GM21360 (cell line): ENCODE data around the gene TBC1D1.

Source experiments
- ATAC-seq: cut with Tn5 transposase; IDR thresholded peaks from one replicate; pipeline ENCODE4 v1.9.1; 2021; ENCODE audit warnings: mild to moderate bottlenecking, moderate library complexity; ENCODE audit not compliant: unreplicated experiment

The TBC1D1 gene

DNA sequence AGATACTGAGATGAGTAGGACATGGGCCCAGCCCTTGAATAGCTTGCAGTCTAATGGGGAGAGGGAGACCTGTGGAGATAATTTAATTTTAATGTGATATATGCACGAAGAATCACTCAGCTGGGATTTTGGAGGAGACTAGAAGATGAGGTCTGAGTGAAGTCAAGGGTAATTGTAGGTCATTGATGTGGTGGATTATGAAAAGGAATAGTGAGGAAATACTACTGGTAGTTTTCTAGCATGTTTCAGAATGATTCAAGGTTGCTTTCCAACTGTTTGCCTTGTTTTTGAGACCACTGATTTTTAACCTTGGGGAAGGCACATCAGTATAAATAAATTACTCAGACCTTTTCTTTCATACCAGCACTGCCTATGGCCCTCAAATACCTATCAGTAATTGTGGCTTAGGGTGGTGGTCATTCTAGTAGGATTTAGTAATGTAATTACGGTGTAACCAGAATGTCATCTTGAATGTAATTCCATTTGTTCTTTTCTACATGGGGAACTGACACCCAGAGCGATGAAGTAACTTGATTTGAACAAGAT lies 94.9 kb downstream of the TBC1D1 start:
- no peak for ATAC-seq

DNA sequence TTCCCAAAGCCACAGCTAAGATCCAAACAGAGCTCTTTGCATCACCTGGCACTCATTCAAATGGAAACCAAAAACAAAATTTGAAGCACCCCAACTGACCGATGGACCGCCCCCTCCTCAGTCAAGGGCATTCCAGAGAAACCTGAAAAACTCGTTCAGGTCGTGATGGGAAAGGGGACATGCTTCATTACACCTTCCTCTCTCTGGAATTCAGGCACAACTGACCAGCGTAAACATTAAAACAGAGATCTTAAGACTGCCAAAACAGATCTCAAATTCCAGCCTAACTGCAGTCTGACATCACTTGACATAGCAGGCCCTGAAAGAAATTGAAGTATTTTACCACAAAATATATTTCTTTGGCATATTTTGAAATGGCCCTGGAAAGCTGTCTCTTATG lies 97.8 kb downstream of the TBC1D1 start:
- ATAC-seq: no peak

DNA sequence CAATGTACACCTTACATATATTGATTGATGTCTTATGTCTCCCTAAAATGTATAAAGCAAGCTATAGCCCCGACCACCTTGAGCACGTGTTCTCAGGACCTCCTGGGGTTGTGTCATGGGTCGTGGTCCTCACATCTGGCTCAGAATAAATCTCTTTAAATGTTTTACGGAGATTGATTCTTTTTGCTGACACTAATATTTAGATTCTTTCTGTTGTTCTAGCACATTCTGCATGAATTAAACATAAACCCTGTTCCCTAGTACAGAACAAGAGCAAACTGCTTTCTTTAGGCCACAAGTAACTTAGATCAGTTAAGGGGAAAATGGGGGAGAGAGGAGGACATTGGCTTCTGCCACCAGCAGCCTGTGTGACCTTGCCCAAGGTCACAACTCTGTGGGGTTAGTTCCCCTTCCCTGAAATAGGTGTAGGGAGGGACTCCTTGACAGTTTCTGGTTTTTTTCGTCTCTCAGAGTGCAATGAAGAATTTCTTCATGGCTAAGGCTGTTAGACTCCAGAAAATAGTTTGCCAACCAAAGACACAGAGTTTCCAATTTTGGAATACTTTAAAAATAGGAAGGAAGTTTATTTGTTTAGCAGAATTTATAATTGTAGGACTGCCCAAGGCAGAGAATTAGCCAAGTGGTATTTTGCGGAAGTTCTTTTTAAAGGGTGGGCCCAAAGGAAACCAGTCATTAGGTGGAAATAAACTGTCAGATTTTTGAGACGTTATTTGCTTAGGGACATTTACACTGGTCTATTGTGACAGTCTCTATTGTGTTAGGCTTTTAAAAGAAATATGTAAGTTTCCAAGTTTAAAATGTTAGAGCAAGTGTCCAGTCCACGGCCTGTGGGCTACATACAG lies 98.7 kb downstream of the TBC1D1 start:
- ATAC-seq: no peak

DNA sequence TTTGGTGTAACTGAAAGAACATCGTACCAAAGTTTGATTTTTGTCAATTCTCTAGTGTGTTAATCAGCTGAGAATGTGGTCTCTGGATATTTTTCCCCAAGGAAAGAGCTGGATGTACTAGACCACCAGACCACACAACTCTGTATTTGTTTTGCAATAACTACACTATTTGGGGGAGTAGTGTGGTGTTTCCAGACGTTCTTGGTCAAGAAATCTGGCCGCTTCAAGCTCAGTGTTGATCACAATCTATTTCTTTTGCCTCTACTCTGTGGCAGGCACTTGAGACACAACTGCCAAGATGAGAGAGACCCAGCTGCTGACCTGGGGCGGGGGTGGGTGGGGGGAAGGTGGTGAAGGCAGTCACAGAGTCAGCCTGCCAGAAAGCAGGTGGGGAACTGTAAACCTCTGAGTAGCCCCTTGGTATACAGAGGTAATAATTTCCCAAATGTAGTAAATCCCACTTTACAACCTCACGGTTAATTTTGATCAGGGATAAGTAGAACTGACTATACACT lies 99.9 kb downstream of the TBC1D1 start:
- ATAC-seq: no peak

DNA sequence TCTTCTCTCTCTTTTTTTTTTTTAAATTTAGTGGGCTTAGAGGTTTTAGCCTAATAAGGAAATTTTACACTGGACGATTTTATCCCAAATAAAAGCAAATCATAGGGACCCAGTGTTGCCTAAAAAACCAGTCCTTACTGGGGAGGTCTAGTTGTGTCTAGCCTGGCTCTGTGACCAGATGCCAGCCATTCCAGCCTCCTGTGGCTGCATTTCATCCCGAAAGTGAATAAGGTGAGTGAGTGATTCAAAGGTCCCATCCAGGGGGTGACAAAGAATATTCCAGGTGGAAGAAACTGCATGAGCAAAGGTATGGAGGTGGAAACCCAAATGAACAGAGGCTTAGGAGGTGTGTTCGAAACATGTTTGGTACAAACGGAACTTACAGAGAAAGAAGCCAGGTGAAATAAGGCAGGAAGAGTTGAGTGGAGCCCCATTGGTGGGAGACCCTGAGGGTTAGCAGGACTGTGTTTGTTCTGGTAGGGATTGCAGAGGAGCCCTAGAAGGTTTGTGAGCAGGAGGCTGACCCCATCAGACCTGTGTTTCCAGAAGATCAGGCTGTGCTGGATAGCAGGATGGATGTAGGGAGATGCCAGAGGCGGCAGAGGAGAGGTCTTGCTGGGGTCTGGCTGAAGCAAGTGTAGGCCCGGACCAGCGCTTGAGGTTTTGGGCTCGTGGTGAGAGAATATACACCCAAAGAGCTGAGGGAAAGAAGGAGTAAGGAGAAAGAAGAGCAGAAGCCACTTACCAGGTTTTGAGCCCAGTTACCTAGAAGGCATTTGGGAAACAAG lies 100.9 kb downstream of the TBC1D1 start:
- no peak for ATAC-seq

GRCh38 chr4:37993806-37994205 lies 102.9 kb downstream of the TBC1D1 start:
- ATAC-seq: no peak

- no peak for ATAC-seq
These were observed 103.7 kb downstream of the TBC1D1 start for GRCh38 chr4:37994569-37994968.

GRCh38 chr4:37995299-37995821 lies 104.5 kb downstream of the TBC1D1 start:
- ATAC-seq: no peak

DNA sequence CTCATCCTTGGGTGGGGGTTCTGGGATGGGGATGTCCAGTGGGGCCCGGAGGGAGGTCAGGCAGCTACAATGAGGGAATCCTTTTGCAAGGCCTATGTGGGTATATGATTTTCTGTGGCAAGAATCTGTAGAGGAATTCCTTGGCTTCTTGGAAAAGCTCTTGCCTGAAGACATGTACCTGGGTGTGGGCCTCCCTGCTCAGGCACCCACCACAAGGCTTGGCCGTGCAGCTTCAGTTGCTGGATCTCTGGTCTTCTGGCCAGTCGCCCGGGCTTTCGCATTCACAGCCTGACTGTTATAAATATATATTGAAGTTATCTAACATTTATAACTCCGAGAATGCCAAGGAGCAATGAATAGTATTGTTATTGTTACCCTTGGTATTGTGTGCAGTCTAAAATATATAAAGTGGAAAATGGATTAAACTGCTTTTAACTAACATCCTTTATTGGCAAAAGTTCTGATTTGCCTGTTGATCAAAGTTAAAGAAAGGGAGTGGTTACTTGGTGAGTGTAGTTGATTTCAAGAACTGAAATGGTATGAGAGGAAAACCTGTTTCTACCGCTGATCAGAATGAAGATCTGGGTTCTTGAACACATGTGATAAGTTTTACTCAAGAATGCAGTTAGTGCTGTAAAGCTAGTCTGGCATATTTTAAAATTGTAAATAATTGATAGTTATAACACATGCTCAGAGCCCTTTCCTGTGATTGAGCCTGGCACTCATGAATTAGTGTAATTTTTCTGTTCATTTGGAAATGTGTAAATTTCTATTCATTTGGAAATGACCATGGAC lies 105.3 kb downstream of the TBC1D1 start:
- ATAC-seq: no peak

GRCh38 chr4:37998226-37998625 lies 107.3 kb downstream of the TBC1D1 start:
- no peak for ATAC-seq

- no peak for ATAC-seq
These were observed 108.3 kb downstream of the TBC1D1 start for GRCh38 chr4:37999000-37999716.

- no peak for ATAC-seq
These were observed 109.1 kb downstream of the TBC1D1 start for GRCh38 chr4:37999965-38000364.

- ATAC-seq: no peak
These were observed 111.0 kb downstream of the TBC1D1 start for GRCh38 chr4:38001927-38002326.

GRCh38 chr4:38002451-38003071 lies 111.7 kb downstream of the TBC1D1 start:
- ATAC-seq: no peak

DNA sequence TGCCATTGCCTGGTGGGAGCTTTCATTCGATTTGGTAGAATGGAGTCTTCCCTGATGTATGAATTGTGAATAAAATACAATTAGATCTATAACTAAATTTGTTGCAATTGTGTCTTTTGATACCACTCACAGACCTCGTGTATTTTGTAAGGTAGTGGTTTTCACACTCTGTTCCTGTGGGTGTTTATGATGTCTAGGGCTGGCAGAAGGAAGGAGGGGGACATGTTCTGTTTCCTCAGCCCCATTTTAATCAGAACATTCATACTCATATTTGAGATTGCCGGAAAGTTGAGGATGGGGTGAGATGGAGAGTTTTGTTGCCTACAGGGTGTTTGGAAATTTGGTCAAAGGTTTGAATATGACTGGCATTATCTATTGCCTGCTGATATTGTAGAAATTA lies 112.2 kb downstream of the TBC1D1 start:
- ATAC-seq: no peak

DNA sequence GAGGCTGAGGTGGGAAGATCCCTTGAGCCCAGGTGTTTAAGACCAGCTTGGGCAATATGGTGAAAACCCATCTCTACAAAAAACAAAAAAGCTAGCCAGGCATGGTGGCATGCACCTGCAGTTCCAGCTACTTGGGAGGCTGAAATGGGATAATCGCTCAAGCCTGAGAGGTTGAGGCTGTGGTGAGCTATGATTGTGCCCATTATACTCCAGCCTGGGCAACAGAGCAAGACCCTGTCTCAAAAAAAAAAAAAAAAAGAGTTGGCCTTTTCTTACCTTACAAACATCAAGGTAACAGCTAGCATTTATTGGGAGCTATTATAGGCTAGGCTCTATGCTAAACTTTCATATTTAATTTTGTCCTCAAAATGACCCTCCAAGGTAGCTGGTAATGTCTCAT lies 112.7 kb downstream of the TBC1D1 start:
- no peak for ATAC-seq

GRCh38 chr4:38004062-38004461 lies 113.2 kb downstream of the TBC1D1 start:
- no peak for ATAC-seq

DNA sequence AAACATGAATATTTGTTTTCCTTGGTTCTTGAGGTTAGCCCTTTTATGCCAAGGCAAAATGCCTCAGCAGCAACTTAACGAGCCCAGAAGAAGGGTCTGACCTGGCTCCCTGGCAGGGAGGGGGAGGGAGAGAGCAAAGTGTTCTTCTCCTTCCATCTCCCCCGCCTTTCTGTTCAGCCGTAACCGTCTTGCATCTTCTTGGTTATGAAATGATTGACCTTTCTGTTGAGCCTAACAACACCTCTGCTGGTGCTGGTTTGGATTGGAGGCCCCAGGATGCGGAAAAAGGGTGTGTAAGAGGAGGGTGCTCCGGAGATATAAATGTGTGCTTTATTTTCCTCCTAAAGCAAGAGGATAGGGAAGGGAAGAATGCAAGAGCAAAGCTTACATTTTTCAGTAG lies 114.0 kb downstream of the TBC1D1 start:
- no peak for ATAC-seq

DNA sequence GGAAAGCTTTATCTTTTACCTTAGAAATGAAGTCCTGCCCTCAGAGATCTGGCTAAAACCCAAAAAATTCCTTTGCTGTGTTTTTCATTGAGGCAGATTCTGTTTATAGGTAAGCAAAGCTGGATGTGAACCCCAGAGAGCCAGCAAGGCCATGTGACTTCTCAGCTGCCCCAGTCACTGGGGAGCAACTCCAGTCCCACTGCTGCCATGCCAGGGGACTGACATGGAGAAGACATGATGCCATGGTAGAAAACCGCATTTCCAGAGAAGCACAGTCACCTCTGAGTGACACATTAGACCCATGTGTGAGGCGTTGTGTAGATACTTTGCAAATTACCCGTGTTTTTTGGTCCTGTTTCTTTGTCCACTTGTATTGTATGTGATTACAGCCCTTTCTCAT lies 114.8 kb downstream of the TBC1D1 start:
- ATAC-seq: no peak

GRCh38 chr4:38007645-38008044 lies 116.8 kb downstream of the TBC1D1 start:
- ATAC-seq: no peak
